Thyroid gland (tissue), 4 donors: Measurements from ENCODE around the gene EIF4E3. TPM values are rescaled to one million over a fixed set of nuclear protein-coding genes. Genes with fewer than 3 reads are reported as not detected.
A peak's percentile ranks its signal among the peaks of the same experiment; 100 is the strongest.

ENCODE experiments used
- DNase-seq, 2 donors: peaks; one replicate each; pipeline ENCODE4 v3.0.0-alpha.2; 2019
- H3K27ac ChIP-seq, 3 donors: fragments of 200-600 bp; sonication (generic); 1 replicate in 2 of 3; 2 replicates in 1 of 3; pipeline ENCODE4 v1.5.1; 2016 to 2019; ENCODE audit warnings: mild to moderate bottlenecking in 1 of 3, moderate library complexity in 1 of 3
- H3K27me3 ChIP-seq: fragments of 200-600 bp; sonication (generic); one replicate; pipeline ENCODE4 v1.5.1; 2019
- H3K36me3 ChIP-seq, 2 donors: fragments of 200-600 bp; sonication (generic); one replicate each; pipeline ENCODE4 v1.5.1; 2016 to 2019
- H3K4me1 ChIP-seq, 2 donors: fragments of 200-600 bp; sonication (generic); one replicate each; pipeline ENCODE4 v1.5.1; 2017 to 2019
- H3K4me3 ChIP-seq, 3 donors: fragments of 200-600 bp; sonication (generic); replicated peaks in 1 of 3; 1 replicate in 2 of 3; 2 replicates in 1 of 3; pipeline ENCODE4 v1.5.1; 2016; ENCODE audit warnings: mild to moderate bottlenecking in 1 of 3
- H3K9me3 ChIP-seq: fragments of 200-600 bp; sonication (generic); one replicate; pipeline ENCODE4 v1.5.1; 2017
- CTCF ChIP-seq, 6 experiments: fragments of 200-600 bp in 3 of 6; fragments of 450-650 bp in 3 of 6; sonication (generic) in 3 of 6; IDR thresholded peaks; one replicate each; pipeline ENCODE4 v1.5.1; 2016 to 2019; ENCODE audit warnings: antibody characterized with exemption in 6 of 6, mild to moderate bottlenecking in 2 of 6, inconsistent platforms in 1 of 6, moderate library complexity in 1 of 6
- POLR2A ChIP-seq, 2 donors: fragments of 450-650 bp; IDR thresholded peaks; one replicate each; pipeline ENCODE4 v1.6.1; 2017; ENCODE audit warnings: antibody characterized with exemption in 2 of 2, mild to moderate bottlenecking in 2 of 2, moderate library complexity in 1 of 2
- WGBS, 2 donors: methylation state at CpG; one replicate each; pipeline ENCODE4 v1.1.5; 2017; 5-methylcytosine and 5-hydroxymethylcytosine counted together
- intact Hi-C: fragments of 100-400 bp; cut with DNase I; formaldehyde crosslinking; loops from one replicate; pipeline ENCODE4 v1.15.1; 2023
- total RNA-seq, 4 donors: library from RNA; depleted of rRNA; stranded (reverse); fragments of >200 nt; gene quantifications; one replicate each; pipeline ENCODE4 v1.2.3, GENCODE V29; 2016

The EIF4E3 gene
- total RNA-seq, 4 donors from 2014 or later, result 18.4 to 26.6 (median 26.0) TPM

- H3K4me1 ChIP-seq, result peaks cover 22 to 43% of the 10 kb centered on the region in 2 donors
- DNase-seq, result no peak
- TF ChIP-seq POLR2A (IDR thresholded peaks at IDR 0.05) (no peak), CTCF (IDR thresholded peaks at IDR 0.05) (no peak)
These were observed 39.5 kb downstream of the EIF4E3 start for GRCh38 chr3:71685686-71686085.

GRCh38 chr3:71684757-71685386 is 40.3 kb downstream of the EIF4E3 start:
- Histone ChIP-seq H3K27ac (peak overlapping the region in 2 of 3 donors; percentile 15 to 22), H3K4me1 (peaks cover 25 to 43% of the 10 kb centered on the region in 2 donors), H3K36me3 (no peaks in the 10 kb centered on the region), H3K9me3 (no peaks in the 10 kb centered on the region), H3K27me3 (no peaks in the 10 kb centered on the region), H3K4me3 (no peak overlapping the region)
- intact Hi-C loops, result no loop called here
- DNase-seq, result no peak
- 66 to 74% methylated on average over 6 of the region's 6 CpGs for WGBS, 2 donors
- TF ChIP-seq POLR2A (IDR thresholded peaks at IDR 0.05), result no peak
- TF ChIP-seq CTCF (IDR thresholded peaks at IDR 0.05), result no peak

More at GRCh38 chr3:71685686-71686085, 39.5 kb downstream of the EIF4E3 start:
- 92 to 94% methylated on average over 7 of the region's 7 CpGs for WGBS, 2 donors
- Histone ChIP-seq H3K27me3 (no peaks in the 10 kb centered on the region), H3K27ac (no peak overlapping the region), H3K9me3 (no peaks in the 10 kb centered on the region), H3K36me3 (no peaks in the 10 kb centered on the region), H3K4me3 (no peak overlapping the region)
- intact Hi-C loops, result no loop called here

GRCh38 chr3:71684046-71684756 is 41.0 kb downstream of the EIF4E3 start:
- Histone ChIP-seq H3K36me3 (no peaks in the 10 kb centered on the region), H3K27me3 (no peaks in the 10 kb centered on the region), H3K9me3 (no peaks in the 10 kb centered on the region), H3K4me3 (no peak overlapping the region), H3K27ac (peak overlapping the region in 2 of 3 donors; percentile 15 to 22), H3K4me1 (peaks cover 20 to 41% of the 10 kb centered on the region in 2 donors)
- intact Hi-C loops, result no loop called here
- TF ChIP-seq CTCF (IDR thresholded peaks at IDR 0.05) (no peak), POLR2A (IDR thresholded peaks at IDR 0.05) (no peak)
- 82 to 86% methylated on average over 7 of the region's 7 CpGs for WGBS, 2 donors
- no peak for DNase-seq

- Histone ChIP-seq H3K4me1 (peaks cover 20 to 35% of the 10 kb centered on the region in 2 donors), H3K36me3 (no peaks in the 10 kb centered on the region), H3K27me3 (no peaks in the 10 kb centered on the region), H3K4me3 (no peak overlapping the region), H3K9me3 (no peaks in the 10 kb centered on the region), H3K27ac (peak overlapping the region in 2 of 3 donors; percentile 51 to 66)
- DNase-seq, result peak; percentile 71 to 79
- intact Hi-C loops, result no loop called here
- TF ChIP-seq POLR2A (IDR thresholded peaks at IDR 0.05) (no peak), CTCF (IDR thresholded peaks at IDR 0.05) (peak; percentile 50 to 83 (median 70))
- 20 to 23% methylated on average over 7 of the region's 7 CpGs for WGBS, 2 donors
These were observed 44.0 kb downstream of the EIF4E3 start for GRCh38 chr3:71681224-71681668.

- Histone ChIP-seq H3K9me3 (no peaks in the 10 kb centered on the region), H3K27ac (peak overlapping the region; percentile 9 to 66 (median 51)), H3K4me3 (no peak overlapping the region), H3K36me3 (no peaks in the 10 kb centered on the region), H3K4me1 (peaks cover 20 to 35% of the 10 kb centered on the region in 2 donors), H3K27me3 (no peaks in the 10 kb centered on the region)
- DNase-seq, result no peak
- intact Hi-C loops, result no loop called here
- TF ChIP-seq CTCF (IDR thresholded peaks at IDR 0.05) (no peak), POLR2A (IDR thresholded peaks at IDR 0.05) (no peak)
- WGBS, 2 donors, result 19 to 33% methylated on average over 1 of the region's 1 CpG
These were observed 44.6 kb downstream of the EIF4E3 start for GRCh38 chr3:71680603-71681002.
